Smooth muscle cell of the brain vasculature (primary cell): ENCODE measurements around the gene PLXND1.

Experiments
- DNase-seq: peaks from one replicate; pipeline ENCODE4 v3.0.0-alpha.2; 2012; ENCODE audit warnings: low read depth, low spot score

PLXND1 gene

GRCh38 chr3:129585949-129586657 lies 20.4 kb downstream of the PLXND1 start:
- no peak for DNase-seq

- no peak for DNase-seq
These were observed 21.8 kb downstream of the PLXND1 start for GRCh38 chr3:129584631-129585030.

GRCh38 chr3:129583289-129583688 lies 23.2 kb downstream of the PLXND1 start:
- no peak for DNase-seq

DNA sequence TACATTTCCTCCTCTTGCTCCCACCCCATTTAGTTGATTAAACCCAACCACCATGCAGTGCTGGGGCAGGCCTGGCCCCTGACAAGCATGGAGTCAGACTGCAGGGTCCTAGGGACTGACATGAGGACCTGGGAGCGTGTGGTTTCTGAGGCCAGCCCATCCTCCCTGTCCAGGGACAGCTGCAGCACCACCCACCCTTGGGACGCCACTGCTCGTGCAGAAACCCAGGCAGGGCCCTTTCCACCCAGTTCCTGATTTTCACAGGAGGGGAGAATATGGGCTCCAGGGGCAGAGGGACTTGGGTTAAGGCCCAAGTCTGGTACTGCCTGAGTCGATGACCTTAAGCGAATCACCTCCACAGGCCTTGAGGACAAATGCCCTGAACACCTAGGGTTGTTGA lies 23.7 kb downstream of the PLXND1 start:
- DNase-seq = no peak

- no peak for DNase-seq
These were observed 24.9 kb downstream of the PLXND1 start for GRCh38 chr3:129581623-129582022.

DNA sequence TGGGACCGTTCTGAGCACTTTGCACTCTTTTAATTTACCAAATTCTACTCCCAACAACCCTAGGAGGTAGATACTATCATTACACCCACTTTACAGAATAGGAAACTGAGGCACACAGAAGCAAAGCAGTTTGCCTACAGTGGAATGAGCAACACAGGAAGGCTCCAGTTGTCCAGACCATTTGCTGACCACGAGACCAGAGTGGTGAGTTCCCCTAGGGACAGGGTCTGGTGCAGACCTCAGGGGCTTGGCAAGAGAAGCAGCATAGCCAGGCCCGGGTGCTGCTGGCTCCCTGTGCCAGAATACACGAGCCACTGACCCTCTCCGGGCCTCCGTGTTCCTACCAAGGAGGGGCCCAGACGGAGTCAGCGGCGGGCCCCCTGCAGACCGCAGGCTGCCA lies 26.5 kb downstream of the PLXND1 start:
- DNase-seq = no peak

DNA sequence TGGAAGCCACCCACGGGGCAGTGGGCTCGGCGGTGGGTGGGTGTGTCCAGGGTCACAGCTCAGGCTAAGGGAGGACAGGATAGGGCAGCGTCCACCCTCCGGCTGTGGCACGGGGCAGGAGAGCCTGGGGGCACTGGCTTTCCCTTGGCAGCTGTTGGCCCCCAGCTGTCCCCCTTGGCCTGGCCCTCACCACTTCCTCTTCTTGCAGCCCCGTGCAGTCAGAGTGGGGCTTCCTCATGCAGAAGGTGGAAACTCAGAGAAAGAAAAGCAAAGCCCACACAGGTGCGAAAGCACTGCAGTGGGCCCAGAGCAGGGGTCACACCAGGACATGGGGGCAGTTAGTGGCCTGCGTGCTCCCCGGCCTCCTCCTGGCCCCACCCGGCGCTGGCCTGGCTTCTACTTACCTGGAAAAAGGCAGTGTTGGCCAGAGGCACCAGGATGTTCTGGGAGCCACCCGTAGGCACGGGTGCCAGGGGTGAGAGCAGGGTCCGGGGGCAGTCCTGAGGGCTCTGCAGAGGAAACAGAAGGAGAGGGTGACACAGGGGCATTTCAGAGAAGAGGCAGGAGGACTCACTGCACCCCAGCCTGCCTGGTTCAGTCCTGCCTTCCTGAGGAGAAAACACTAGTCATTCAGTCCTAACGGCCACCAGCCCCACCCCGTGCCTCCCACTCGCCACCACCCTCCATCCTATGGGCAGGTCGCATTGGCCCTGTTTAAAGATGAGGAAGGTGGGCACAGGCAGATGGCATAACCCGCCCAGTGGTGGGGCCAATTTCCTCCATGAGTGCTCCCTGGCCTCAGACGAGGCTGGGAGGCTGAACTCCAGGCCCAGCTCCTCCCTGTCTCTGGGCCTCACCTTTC lies 28.3 kb downstream of the PLXND1 start:
- no peak for DNase-seq

DNA sequence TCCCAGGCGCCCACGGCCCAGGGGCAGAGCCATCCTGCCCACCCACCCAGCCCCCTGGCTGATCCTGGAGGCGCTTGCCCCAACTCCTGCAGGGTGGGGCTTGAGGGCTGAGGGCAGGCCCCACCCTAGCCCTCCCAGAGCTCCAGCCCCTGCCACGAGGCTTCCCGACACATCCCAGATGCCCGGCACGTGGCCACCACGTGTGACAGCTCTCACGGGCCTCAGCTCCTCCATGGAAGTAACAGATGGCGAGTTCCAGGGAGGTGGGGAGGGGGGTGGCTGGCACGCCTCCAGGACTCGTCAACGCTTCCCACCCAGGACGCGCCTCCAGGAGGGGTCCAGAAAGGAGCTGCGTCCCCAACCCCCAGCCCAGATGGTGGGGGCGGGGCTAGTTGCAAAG lies 29.1 kb downstream of the PLXND1 start:
- DNase-seq = no peak

DNA sequence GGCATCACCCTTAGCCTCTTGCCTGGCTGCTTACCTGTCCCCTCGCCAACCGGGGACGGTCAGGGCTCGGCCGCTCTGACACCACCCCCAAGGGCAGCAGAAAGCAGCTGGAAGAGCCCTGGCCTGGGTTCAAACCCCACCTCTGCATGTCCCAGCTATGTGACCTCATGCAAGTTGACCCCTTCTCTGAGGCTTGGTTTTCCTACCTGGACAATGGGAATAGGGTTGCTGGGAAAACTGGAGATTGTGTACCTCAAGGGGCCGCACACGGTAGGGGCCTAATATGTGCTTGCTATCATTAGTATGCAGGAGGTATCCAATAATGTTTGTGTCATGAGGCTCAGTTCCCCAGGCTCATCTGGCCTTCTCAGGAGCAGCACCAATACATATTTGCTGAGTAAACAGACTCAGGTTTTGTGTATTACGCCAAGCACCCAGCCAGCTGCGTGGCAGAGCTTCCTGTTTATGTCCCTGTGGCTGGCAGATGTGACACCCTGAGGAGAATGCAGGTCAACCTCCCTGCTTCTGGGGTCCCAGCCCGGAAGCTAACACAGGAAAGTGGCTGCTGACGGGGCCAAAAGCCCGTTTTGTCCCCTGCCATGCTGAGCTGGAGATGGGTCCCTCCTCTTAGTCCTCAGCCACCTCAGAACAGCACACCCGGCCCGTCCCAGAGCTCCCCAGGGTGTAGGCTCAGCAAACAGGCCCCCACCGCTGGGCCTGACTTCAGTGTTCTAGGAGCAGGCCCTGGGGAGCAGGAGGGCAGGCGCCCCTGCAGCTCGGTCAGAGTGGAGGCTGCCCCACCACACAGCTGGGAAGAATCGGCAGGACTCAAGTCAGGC lies 29.7 kb downstream of the PLXND1 start:
- no peak for DNase-seq

- no peak for DNase-seq
These were observed 30.5 kb downstream of the PLXND1 start for GRCh38 chr3:129575997-129576384.

- no peak for DNase-seq
These were observed 31.1 kb downstream of the PLXND1 start for GRCh38 chr3:129575233-129575996.

- DNase-seq = no peak
These were observed 32.3 kb downstream of the PLXND1 start for GRCh38 chr3:129574206-129574605.

DNA sequence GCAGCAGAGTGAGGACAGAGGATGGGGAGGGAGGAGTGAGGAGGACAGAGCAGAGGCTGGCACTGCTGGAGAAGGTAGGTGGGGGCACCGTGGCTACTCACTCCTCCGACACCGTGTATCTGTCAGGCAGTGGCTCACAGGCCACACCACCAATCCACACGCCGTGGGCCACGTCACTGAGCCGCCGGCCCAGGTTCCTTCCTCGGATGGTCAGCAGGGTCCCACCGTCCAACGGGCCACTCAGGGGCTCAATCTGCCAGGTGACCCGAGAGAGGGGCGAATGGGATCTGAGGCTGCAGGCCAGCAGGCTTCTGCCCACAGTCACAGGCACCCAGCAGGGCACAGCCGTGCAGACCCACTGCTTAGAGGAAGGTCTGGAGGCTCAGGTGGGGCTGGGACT lies 33.0 kb downstream of the PLXND1 start:
- DNase-seq = no peak

DNA sequence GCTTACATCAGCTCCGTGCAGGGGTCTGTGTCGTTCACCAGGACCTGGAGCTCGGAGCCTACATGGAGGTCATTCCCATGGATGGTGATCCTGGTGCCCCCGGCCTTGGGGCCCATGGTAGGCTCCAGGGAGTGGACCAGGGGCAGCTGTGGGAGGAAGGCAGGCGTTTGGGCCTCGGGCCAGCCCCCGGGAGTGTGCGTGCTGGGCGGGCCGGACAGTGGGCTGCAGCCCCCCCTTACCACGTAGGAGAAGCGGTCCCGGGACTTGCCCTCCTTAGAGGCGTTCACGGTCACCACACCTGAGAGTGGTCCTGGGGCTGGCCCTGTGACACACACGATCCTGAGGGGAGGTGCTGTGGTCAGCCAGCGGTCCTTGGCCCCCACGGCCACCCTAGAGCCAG lies 33.9 kb downstream of the PLXND1 start:
- DNase-seq = no peak

- no peak for DNase-seq
These were observed 34.6 kb downstream of the PLXND1 start for GRCh38 chr3:129571605-129572547.

DNA sequence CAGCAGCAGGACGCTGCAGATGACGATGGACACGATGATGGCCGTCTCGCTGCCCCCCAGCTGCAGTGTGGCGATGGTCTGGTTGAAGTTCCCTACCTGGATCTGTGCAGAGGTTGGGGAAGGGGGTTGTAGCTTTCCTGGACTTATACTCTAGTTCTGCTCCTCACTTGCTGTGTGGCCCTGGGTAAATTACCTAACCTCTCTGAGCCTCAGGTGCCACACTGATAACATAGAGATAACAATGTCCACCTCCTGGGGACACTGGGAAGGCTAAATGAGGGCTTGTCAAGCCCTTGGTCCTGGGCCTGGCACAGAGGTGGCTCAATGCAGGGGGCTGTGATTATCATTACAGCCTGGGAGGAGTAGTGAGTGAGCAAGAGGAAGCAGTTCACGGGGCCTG lies 36.6 kb downstream of the PLXND1 start:
- no peak for DNase-seq

- no peak for DNase-seq
These were observed 38.5 kb downstream of the PLXND1 start for GRCh38 chr3:129567939-129568338.

- DNase-seq = no peak
These were observed 39.2 kb downstream of the PLXND1 start for GRCh38 chr3:129567176-129567705.

DNA sequence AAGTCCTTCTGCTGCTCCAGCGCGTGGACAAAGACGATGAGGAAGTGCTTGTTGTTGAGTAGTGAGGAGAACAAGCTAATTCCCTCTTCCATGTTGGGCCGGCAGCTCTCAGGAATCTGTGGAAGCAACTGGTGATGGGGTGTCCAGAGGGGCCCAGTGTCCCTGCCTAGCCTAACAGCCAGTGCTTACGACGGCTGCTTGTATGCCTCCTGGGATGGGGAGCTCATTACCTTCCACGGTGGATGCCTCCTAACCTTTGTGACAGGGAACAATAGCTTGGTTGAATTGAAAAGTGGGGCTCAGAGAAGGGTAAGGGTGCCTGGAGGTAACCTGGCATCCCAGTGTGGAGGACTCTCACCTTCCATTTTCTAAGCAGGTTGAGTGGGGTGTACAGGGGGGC lies 40.6 kb downstream of the PLXND1 start:
- DNase-seq = no peak
